GM12872 (cell line): ENCODE results near the gene CPED1.

Experiments
- CTCF ChIP-seq: IDR thresholded peaks from 3 replicates; pipeline ENCODE4 v1.5.1; 2011; ENCODE audit warnings: low read depth, mild to moderate bottlenecking, low read length, moderate library complexity; ENCODE audit not compliant: insufficient read depth

The CPED1 gene

GRCh38 chr7:121097577-121097976 is 109.1 kb downstream of the CPED1 start:
- TF ChIP-seq CTCF, result no peak

GRCh38 chr7:121099572-121099971 is 111.1 kb downstream of the CPED1 start:
- TF ChIP-seq CTCF, result no peak

GRCh38 chr7:121101083-121101482 is 112.6 kb downstream of the CPED1 start:
- no peak for TF ChIP-seq CTCF

- TF ChIP-seq CTCF, result no peak
Measured at GRCh38 chr7:121101621-121102020, 113.1 kb downstream of the CPED1 start.

GRCh38 chr7:121102619-121103018 is 114.1 kb downstream of the CPED1 start:
- TF ChIP-seq CTCF, result no peak

- TF ChIP-seq CTCF, result no peak
Measured at GRCh38 chr7:121103086-121103485, 114.6 kb downstream of the CPED1 start.

GRCh38 chr7:121103579-121103978 is 115.1 kb downstream of the CPED1 start:
- no peak for TF ChIP-seq CTCF

GRCh38 chr7:121105262-121105661 is 116.8 kb downstream of the CPED1 start:
- no peak for TF ChIP-seq CTCF
